GM18858 (cell line): ENCODE data around the gene PAK5.

Source experiments
- ATAC-seq: cut with Tn5 transposase; IDR thresholded peaks from one replicate; pipeline ENCODE4 v1.9.1; 2021; ENCODE audit not compliant: unreplicated experiment

PAK5 gene

DNA sequence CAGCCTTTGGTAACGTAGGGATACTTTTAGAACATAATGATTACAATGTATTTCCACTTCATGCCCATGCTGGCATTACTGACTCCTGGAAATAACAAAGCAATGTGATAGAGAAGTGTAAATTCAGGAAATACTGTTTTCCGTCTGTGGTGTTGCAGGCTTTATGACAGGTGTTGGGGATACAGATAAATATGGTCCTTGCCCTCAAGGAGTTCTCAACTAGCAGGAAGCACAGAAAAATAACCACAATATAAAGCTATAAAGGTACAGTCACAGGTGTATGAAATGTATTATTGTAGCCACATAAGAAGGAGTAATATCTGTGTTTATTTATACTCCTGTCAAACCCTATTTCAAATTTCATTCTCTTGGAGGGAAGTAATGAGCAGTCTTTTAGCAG lies 337.4 kb downstream of the PAK5 start:
- no peak for ATAC-seq

DNA sequence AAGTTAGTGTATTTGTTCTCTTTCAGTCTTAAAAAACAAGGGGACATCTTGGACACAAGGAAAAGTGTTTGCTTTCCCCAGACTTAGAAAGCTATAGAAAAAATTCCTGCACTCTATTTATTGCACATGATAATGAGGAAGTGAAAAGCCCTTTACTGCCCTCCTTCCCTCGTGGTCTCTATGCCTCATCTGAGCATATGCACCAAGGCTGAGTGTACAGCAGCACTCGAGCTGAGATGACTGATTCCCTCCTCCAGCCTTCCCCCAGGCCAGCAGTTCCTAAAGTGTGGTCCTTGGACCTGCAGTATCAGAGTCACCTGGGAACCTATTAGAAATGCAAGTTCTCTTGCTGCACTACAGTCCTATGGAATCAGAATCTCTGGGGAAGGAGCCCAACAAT lies 338.8 kb downstream of the PAK5 start:
- peak; percentile 83 for ATAC-seq

DNA sequence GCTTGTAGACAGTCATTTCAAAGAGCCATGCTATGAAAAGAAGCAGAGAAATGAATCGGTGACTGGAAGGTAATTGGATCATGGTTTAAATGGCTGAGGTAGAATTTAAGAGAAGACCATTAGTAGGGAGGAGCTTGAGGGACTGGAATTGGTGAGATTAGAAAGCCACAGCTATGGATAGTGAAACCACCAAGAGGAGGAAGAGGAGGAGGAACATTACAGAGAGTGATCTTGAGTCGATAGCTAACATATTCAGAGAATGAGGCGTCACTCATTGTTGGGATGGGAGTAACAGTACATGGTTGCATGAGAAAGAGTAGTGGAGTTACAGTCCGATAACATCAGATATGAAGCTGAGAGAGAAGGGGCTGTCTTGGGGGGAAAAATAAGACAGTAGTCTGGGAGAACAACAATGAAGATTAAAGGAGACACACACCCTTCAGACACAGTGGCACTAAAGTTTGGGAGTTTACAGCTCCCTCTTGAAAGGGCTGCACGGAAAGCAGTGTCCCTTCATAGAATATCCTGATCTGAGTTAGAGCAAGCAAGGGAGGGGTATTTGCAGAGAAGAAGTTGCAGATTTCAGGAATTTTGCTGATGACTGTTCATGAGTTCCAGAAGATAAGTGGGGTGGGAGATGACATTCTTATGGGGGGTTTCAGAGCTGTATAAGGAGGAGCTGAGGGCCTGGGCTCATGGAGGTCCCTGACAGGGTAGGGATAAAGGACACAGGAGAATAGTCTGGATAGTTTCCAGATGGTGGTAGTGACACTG lies 339.6 kb downstream of the PAK5 start:
- no peak for ATAC-seq

DNA sequence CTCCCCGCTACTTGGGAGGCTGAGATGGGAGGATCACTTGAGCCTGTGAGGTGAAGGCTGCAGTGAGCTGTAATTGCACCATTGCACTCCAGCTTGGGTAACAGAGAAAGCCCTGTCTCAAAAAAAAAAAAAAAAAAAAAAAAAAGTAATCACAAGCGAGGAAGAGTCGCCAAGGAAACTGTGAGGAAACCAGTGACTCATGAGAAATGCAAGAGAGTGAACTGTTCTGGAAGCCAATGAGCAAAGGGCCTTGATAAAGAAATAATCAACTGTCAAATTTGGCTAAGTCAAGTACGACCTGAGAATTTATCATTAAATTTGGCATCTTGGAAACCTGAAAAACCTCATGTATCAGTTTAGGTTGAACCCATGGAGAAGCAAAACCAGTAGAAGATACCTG lies 340.6 kb downstream of the PAK5 start:
- no peak for ATAC-seq

DNA sequence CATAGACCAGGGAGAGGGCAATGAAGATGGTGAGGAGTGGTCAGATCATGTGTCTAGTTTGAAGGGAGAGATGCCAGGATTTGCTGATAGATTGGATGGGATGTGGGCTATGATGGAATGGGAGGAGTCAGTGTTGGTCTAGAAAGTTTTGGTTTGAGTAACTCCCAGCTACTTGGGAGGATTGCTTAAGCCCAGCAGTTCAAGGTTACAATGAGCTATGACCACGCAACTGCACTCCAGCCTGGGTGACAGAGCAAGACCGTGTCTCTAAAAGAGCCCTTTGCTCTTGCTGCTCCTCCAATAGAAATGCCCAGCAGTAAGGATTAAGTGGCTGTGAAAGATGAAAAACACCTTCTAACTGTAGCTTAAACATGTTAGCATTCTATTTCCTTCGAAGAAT lies 342.7 kb downstream of the PAK5 start:
- no peak for ATAC-seq

DNA sequence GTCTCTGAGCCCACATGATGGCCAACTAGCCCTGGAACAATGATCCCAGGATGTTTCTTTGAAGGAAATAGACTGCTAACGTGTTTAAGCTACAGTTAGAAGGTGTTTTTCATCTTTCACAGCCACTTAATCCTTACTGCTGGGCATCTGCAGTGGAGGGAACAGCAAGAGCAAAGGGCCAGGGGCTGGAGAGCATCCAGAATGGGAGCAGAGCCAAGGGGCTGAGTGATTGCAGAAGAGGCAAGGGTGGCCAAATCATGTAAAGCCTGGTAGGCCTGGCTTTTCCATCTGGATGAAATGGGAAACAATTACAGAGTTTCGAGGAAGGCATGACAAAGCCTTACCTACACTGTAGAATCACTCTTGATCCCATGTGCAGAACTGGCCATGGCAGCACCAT lies 343.2 kb downstream of the PAK5 start:
- ATAC-seq: no peak

DNA sequence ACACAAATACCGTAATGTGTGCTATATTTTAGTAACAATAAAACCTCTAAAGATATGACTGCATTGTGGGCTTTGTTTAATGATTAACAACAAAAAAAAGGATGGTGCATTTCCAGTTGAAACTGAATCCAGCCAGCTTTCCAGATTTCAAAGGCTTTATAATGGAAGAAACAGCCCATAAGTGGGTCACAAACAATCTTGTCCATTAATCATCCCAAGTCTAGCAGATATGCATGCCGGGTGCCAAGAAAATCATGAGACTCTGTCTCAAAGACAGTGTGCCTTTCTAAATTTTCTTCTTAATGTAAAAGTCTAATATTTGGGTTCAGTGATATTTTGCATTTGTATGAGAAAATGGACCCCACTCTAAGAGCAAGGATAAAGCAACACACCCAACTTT lies 345.1 kb downstream of the PAK5 start:
- ATAC-seq: no peak

DNA sequence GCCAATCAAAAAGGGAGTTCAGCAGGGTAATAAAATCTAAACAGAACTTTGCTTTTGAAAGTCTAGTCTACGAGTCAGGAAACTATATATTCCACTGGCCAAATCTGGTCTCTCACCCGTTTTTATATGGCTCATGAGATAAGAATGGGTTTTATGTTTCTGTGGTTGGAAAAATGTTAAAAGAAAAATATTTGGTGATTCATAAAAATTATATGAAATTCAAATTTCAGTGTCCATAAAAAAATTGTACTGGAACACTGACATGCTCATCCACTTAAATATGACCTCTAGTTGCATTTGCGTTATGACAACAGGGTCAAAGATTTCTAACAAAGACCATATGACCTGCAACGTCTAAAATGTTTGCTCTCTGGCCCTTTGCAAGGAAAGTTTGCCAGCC lies 346.8 kb downstream of the PAK5 start:
- ATAC-seq: no peak

DNA sequence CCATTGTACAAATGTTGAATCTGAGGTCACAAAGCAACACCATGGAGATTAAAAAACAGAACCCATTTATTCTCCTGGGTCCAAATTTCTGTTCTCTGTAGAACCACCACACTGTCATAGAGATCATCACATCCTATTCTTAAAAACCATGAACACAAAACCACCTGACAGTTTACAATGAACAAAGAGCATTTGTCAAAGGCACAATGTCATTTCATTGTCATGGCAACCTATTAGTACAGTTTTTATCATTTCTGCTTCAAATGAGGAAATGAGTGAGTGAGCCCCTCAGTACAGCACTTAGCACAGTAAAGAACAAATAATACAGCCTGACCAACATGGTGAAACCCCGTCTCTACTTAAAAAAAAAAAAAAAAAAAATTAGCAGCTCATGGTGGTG lies 347.6 kb downstream of the PAK5 start:
- ATAC-seq: no peak

DNA sequence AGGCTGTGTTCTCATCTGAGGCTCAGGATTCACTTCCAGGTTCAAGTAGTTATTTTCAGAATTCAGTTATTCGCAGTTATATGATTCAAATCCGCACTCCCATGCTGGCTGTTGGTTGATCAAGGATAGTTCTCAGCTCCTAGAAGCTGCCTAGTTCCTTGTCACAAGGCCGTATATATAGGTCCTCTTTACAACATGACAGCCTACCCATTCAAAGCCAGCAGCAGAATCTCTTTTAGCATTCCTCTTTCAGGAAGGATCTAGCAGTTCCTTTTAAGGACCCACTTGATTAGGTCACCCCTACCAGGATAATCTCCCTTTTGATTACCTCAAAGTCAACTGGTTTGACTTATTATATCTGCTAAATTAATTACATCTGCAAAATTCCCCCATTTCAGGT lies 348.2 kb downstream of the PAK5 start:
- no peak for ATAC-seq

DNA sequence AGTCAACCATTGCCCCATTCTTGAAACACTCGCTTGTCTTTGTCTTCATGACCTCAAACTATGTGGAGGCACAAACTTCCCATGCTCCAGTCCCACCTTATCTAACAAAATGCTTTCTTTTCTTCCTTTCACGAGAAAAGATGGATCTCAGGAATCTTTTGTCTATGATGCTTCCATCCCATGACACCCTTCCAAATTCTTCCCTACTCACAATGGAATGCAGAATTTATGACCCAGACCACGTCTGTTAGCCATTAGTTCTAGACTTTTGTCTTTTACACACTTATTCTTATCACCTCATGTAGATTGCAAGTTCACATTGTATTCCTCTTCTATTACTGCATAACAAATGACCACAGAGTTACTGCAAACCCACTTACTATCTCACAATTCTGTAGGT lies 348.7 kb downstream of the PAK5 start:
- no peak for ATAC-seq

DNA sequence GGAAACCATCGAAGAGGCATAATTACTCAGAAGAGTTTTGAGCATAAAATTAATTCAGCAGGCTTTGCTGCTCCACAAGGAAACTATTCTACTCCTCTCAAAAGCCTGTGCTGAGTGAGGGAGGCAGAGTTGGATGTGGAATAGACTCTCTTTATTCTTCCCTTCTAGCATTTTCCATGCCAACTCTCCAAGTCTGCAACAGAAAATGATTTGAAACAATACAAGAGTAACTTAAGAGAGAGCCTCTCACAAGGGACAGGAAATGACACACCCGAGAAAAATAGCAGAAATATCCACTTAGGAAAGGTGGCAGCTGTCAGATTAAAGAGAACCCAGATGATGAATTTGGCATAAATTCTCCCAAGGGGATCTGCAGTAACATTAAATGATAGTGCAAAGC lies 350.8 kb downstream of the PAK5 start:
- ATAC-seq: no peak
